ENCODE results near the gene CHID1. TPM values are rescaled to one million over a fixed set of nuclear protein-coding genes. Genes with fewer than 3 reads are reported as not detected.

CHID1 gene
- total and polyA plus RNA-seq, 2 experiments from 2014 or later = 54.1 to 67.3 TPM

DNA sequence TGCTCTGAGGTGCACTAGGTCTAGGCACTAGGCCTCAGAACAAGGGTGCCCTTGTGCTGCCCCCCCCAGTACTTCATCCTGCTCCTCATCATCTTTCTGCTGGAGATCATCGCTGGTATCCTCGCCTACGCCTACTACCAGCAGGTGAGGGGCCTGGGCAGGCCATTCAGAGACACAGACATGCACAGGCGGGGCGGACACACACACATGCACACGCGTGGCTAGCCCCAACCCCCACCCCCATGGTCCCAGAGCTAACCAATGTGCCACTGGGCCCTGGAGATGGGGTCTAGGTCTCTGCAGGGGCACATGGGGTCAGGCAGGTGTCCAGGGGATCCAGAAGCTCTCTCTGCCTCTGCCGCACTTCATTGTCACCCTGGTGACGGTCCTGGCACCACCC lies 73.9 kb downstream of the CHID1 start:
- H3K27me3 Mint-ChIP-seq (ENCODE audit: insufficient read depth, low read depth, poor library complexity) = peaks cover 36% of the 10 kb centered on the region
- H3K9me3 Mint-ChIP-seq = no peaks in the 10 kb centered on the region
- DNase-seq (ENCODE audit: low spot score) (no peak), ATAC-seq (no peak)
- Histone ChIP-seq H3K27ac (ENCODE audit: low read depth) (no peak overlapping the region), H3K4me2 (no peak overlapping the region), H3K9me2 (ENCODE audit: insufficient read depth) (no peaks in the 10 kb centered on the region), H3K4me3 (no peak overlapping the region), H2AFZ (no peak overlapping the region), H4K20me1 (replicated peaks; ENCODE audit: insufficient read depth) (peaks cover 35% of the 10 kb centered on the region), H3K4me1 (ENCODE audit: insufficient read depth) (peaks cover 23% of the 10 kb centered on the region), H3K27me3 (ENCODE audit: insufficient read depth) (peaks cover 7% of the 10 kb centered on the region), H3K79me2 (replicated peaks; ENCODE audit: insufficient read depth) (peaks cover 17% of the 10 kb centered on the region), H3K36me3 (ENCODE audit: insufficient read depth) (peaks cover 6% of the 10 kb centered on the region; the same call in 1 of the 2 replicates), H3F3A (replicated peaks; ENCODE audit: low read depth) (peaks cover 29% of the 10 kb centered on the region)
- H3K27ac Mint-ChIP-seq = no peak overlapping the region
- TF ChIP-seq, protein P1, sequence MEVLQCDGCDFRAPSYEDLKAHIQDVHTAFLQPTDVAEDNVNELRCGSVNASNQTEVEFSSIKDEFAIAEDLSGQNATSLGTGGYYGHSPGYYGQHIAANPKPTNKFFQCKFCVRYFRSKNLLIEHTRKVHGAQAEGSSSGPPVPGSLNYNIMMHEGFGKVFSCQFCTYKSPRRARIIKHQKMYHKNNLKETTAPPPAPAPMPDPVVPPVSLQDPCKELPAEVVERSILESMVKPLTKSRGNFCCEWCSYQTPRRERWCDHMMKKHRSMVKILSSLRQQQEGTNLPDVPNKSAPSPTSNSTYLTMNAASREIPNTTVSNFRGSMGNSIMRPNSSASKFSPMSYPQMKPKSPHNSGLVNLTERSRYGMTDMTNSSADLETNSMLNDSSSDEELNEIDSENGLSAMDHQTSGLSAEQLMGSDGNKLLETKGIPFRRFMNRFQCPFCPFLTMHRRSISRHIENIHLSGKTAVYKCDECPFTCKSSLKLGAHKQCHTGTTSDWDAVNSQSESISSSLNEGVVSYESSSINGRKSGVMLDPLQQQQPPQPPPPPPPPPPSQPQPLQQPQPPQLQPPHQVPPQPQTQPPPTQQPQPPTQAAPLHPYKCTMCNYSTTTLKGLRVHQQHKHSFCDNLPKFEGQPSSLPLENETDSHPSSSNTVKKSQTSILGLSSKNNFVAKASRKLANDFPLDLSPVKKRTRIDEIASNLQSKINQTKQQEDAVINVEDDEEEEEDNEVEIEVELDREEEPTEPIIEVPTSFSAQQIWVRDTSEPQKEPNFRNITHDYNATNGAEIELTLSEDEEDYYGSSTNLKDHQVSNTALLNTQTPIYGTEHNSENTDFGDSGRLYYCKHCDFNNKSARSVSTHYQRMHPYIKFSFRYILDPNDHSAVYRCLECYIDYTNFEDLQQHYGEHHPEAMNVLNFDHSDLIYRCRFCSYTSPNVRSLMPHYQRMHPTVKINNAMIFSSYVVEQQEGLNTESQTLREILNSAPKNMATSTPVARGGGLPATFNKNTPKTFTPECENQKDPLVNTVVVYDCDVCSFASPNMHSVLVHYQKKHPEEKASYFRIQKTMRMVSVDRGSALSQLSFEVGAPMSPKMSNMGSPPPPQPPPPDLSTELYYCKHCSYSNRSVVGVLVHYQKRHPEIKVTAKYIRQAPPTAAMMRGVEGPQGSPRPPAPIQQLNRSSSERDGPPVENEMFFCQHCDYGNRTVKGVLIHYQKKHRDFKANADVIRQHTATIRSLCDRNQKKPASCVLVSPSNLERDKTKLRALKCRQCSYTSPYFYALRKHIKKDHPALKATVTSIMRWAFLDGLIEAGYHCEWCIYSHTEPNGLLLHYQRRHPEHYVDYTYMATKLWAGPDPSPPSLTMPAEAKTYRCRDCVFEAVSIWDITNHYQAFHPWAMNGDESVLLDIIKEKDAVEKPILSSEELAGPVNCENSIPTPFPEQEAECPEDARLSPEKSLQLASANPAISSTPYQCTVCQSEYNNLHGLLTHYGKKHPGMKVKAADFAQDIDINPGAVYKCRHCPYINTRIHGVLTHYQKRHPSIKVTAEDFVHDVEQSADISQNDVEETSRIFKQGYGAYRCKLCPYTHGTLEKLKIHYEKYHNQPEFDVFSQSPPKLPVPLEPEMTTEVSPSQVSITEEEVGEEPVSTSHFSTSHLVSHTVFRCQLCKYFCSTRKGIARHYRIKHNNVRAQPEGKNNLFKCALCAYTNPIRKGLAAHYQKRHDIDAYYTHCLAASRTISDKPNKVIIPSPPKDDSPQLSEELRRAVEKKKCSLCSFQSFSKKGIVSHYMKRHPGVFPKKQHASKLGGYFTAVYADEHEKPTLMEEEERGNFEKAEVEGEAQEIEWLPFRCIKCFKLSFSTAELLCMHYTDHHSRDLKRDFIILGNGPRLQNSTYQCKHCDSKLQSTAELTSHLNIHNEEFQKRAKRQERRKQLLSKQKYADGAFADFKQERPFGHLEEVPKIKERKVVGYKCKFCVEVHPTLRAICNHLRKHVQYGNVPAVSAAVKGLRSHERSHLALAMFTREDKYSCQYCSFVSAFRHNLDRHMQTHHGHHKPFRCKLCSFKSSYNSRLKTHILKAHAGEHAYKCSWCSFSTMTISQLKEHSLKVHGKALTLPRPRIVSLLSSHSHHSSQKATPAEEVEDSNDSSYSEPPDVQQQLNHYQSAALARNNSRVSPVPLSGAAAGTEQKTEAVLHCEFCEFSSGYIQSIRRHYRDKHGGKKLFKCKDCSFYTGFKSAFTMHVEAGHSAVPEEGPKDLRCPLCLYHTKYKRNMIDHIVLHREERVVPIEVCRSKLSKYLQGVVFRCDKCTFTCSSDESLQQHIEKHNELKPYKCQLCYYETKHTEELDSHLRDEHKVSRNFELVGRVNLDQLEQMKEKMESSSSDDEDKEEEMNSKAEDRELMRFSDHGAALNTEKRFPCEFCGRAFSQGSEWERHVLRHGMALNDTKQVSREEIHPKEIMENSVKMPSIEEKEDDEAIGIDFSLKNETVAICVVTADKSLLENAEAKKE (CRISPR knock-in tag; IDR thresholded peaks at IDR 0.05) = no peak
- TF ChIP-seq EZH2 (IDR thresholded peaks at IDR 0.05; ENCODE audit: low read depth, unreplicated experiment) (no peak), CREB1 (CRISPR knock-in tag; IDR thresholded peaks at IDR 0.05; ENCODE audit: low read depth) (no peak), JUNB (IDR thresholded peaks at IDR 0.05; ENCODE audit: unreplicated experiment) (no peak), NANOG (IDR thresholded peaks at IDR 0.05; ENCODE audit: borderline replicate concordance) (no peak), STAT1 (IDR thresholded peaks at IDR 0.05; ENCODE audit: unreplicated experiment) (no peak), ZNF114 (CRISPR knock-in tag; IDR thresholded peaks at IDR 0.05) (no peak), ZNF331 (CRISPR knock-in tag; IDR thresholded peaks at IDR 0.05; ENCODE audit: low read depth) (no peak), EZH2phosphoT487 (IDR thresholded peaks at IDR 0.05; ENCODE audit: unreplicated experiment) (no peak), POLR2AphosphoS5 (IDR thresholded peaks at IDR 0.05; ENCODE audit: low read depth) (no peak)
- TF ChIP-seq, protein P2, sequence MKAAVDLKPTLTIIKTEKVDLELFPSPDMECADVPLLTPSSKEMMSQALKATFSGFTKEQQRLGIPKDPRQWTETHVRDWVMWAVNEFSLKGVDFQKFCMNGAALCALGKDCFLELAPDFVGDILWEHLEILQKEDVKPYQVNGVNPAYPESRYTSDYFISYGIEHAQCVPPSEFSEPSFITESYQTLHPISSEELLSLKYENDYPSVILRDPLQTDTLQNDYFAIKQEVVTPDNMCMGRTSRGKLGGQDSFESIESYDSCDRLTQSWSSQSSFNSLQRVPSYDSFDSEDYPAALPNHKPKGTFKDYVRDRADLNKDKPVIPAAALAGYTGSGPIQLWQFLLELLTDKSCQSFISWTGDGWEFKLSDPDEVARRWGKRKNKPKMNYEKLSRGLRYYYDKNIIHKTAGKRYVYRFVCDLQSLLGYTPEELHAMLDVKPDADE (IDR thresholded peaks at IDR 0.05) = no peak
- TF ChIP-seq, protein P3, sequence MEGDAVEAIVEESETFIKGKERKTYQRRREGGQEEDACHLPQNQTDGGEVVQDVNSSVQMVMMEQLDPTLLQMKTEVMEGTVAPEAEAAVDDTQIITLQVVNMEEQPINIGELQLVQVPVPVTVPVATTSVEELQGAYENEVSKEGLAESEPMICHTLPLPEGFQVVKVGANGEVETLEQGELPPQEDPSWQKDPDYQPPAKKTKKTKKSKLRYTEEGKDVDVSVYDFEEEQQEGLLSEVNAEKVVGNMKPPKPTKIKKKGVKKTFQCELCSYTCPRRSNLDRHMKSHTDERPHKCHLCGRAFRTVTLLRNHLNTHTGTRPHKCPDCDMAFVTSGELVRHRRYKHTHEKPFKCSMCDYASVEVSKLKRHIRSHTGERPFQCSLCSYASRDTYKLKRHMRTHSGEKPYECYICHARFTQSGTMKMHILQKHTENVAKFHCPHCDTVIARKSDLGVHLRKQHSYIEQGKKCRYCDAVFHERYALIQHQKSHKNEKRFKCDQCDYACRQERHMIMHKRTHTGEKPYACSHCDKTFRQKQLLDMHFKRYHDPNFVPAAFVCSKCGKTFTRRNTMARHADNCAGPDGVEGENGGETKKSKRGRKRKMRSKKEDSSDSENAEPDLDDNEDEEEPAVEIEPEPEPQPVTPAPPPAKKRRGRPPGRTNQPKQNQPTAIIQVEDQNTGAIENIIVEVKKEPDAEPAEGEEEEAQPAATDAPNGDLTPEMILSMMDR (conservative IDR thresholded peaks at IDR 0.05; ENCODE audit: low read depth in 2 of 2) = no peak
- TF ChIP-seq, protein P4, sequence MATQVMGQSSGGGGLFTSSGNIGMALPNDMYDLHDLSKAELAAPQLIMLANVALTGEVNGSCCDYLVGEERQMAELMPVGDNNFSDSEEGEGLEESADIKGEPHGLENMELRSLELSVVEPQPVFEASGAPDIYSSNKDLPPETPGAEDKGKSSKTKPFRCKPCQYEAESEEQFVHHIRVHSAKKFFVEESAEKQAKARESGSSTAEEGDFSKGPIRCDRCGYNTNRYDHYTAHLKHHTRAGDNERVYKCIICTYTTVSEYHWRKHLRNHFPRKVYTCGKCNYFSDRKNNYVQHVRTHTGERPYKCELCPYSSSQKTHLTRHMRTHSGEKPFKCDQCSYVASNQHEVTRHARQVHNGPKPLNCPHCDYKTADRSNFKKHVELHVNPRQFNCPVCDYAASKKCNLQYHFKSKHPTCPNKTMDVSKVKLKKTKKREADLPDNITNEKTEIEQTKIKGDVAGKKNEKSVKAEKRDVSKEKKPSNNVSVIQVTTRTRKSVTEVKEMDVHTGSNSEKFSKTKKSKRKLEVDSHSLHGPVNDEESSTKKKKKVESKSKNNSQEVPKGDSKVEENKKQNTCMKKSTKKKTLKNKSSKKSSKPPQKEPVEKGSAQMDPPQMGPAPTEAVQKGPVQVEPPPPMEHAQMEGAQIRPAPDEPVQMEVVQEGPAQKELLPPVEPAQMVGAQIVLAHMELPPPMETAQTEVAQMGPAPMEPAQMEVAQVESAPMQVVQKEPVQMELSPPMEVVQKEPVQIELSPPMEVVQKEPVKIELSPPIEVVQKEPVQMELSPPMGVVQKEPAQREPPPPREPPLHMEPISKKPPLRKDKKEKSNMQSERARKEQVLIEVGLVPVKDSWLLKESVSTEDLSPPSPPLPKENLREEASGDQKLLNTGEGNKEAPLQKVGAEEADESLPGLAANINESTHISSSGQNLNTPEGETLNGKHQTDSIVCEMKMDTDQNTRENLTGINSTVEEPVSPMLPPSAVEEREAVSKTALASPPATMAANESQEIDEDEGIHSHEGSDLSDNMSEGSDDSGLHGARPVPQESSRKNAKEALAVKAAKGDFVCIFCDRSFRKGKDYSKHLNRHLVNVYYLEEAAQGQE (IDR thresholded peaks at IDR 0.05; ENCODE audit: unreplicated experiment) = no peak
- H3K4me3 Mint-ChIP-seq = no peak overlapping the region
- peaks cover 38% of the 10 kb centered on the region for H3K36me3 Mint-ChIP-seq (ENCODE audit: low read depth)
- H3K4me1 Mint-ChIP-seq = peaks cover 34% of the 10 kb centered on the region

Measured in GM23338 (cell line).